WTC11 (cell line): ENCODE measurements around the gene MAPKAPK3. TPM values are rescaled to one million over a fixed set of nuclear protein-coding genes. Genes with fewer than 3 reads are reported as not detected.

Experiments
- ATAC-seq: fragments of 200-7000 bp; cut with Tn5 transposase; 2 replicates; pipeline ENCODE4 v1.10.0; 2021; ENCODE audit warnings: mild to moderate bottlenecking, moderate library complexity
- CTCF ChIA-PET: fragments of 300-600 bp; sonication (Branson Sonifier 250); formaldehyde crosslinking; loops from one replicate; lab custom pipeline; 2021; ENCODE audit warnings: antibody characterized with exemption; lab: Charles Lee
- POLR2A ChIA-PET: fragments of 350-600 bp; sonication (Branson Sonifier 250); formaldehyde crosslinking; loops from one replicate; lab custom pipeline; 2021; ENCODE audit warnings: antibody characterized with exemption; lab: Charles Lee
- DNase-seq: peaks from one replicate; pipeline ENCODE4 v3.0.0; 2021; ENCODE audit warnings: low spot score
- H3K27ac Mint-ChIP-seq: 2 replicates; pipeline ENCODE4 v1.8.0; 2021; ENCODE audit warnings: mixed read lengths
- H3K27me3 Mint-ChIP-seq: 2 replicates; pipeline ENCODE4 v1.8.0; 2021; ENCODE audit warnings: low read depth, mild to moderate bottlenecking, moderate library complexity, mixed read lengths
- H3K36me3 Mint-ChIP-seq: 2 replicates; pipeline ENCODE4 v1.8.0; 2021; ENCODE audit warnings: mixed read lengths
- H3K4me1 Mint-ChIP-seq: 2 replicates; pipeline ENCODE4 v1.8.0; 2022; ENCODE audit warnings: mixed read lengths
- H3K4me3 Mint-ChIP-seq: 2 replicates; pipeline ENCODE4 v1.8.0; 2021; ENCODE audit warnings: mild to moderate bottlenecking, moderate library complexity, mixed read lengths
- H3K9me3 Mint-ChIP-seq: 2 replicates; pipeline ENCODE4 v1.8.0; 2021; ENCODE audit warnings: mixed read lengths
- CTCF ChIP-seq: fragments of 200-600 bp; IDR thresholded peaks from 2 replicates; pipeline ENCODE4 v1.8.0; 2022; ENCODE audit warnings: antibody characterized with exemption
- EMX1 ChIP-seq: fragments of 250-450 bp; sonication (Bioruptor Pico); IDR thresholded peaks from 2 replicates; pipeline ENCODE4 v1.8.0; 2021; ENCODE audit warnings: mild to moderate bottlenecking
- FOXJ3 ChIP-seq: sonication (generic); formaldehyde crosslinking; IDR thresholded peaks from 2 replicates; pipeline ENCODE4 v1.9.0; 2021; ENCODE audit warnings: missing genetic modification reagents, mild to moderate bottlenecking, borderline replicate concordance
- HMGXB4 ChIP-seq: sonication (generic); formaldehyde crosslinking; IDR thresholded peaks from 2 replicates; pipeline ENCODE4 v1.8.1; 2023; ENCODE audit warnings: mild to moderate bottlenecking, moderate library complexity, missing genetic modification reagents
- MAX ChIP-seq: sonication (generic); formaldehyde crosslinking; IDR thresholded peaks from 2 replicates; pipeline ENCODE4 v1.8.0; 2022; ENCODE audit warnings: mild to moderate bottlenecking, missing genetic modification reagents
- MLX ChIP-seq: sonication (generic); formaldehyde crosslinking; IDR thresholded peaks from 2 replicates; pipeline ENCODE4 v1.8.1; 2023; ENCODE audit warnings: mild to moderate bottlenecking, missing genetic modification reagents, moderate library complexity
- MYBL2 ChIP-seq: sonication (generic); formaldehyde crosslinking; IDR thresholded peaks from 2 replicates; pipeline ENCODE4 v1.8.1; 2023; ENCODE audit warnings: mild to moderate bottlenecking, moderate library complexity, missing genetic modification reagents
- NFATC4 ChIP-seq: fragments of 250-450 bp; sonication (Bioruptor Pico); IDR thresholded peaks from 2 replicates; pipeline ENCODE4 v1.9.0; 2021; ENCODE audit warnings: mild to moderate bottlenecking
- NR1H2 ChIP-seq: sonication (generic); formaldehyde crosslinking; IDR thresholded peaks from 2 replicates; pipeline ENCODE4 v1.9.0; 2021; ENCODE audit warnings: mild to moderate bottlenecking, moderate library complexity, missing genetic modification reagents
- PRRX2 ChIP-seq: fragments of 250-450 bp; sonication (Bioruptor Pico); IDR thresholded peaks from 2 replicates; pipeline ENCODE4 v1.8.0; 2021; ENCODE audit warnings: mild to moderate bottlenecking
- ZMAT4 ChIP-seq: fragments of 250-450 bp; sonication (Bioruptor Pico); IDR thresholded peaks from 2 replicates; pipeline ENCODE4 v1.9.0; 2021; ENCODE audit warnings: mild to moderate bottlenecking
- ZNF219 ChIP-seq: sonication (generic); formaldehyde crosslinking; IDR thresholded peaks from 2 replicates; pipeline ENCODE4 v1.8.0; 2023; ENCODE audit warnings: missing genetic modification reagents, mild to moderate bottlenecking, borderline replicate concordance
- ZNF281 ChIP-seq: sonication (generic); formaldehyde crosslinking; IDR thresholded peaks from 2 replicates; pipeline ENCODE4 v1.8.0; 2023; ENCODE audit warnings: mild to moderate bottlenecking, missing genetic modification reagents
- ZNF317 ChIP-seq: sonication (generic); formaldehyde crosslinking; IDR thresholded peaks from 2 replicates; pipeline ENCODE4 v1.8.1; 2023; ENCODE audit warnings: low read depth, mild to moderate bottlenecking, moderate library complexity, missing genetic modification reagents, borderline replicate concordance
- ZNF425 ChIP-seq: fragments of 250-450 bp; sonication (Bioruptor Pico); conservative IDR thresholded peaks from 2 replicates; pipeline ENCODE4 v1.9.0; 2021; ENCODE audit warnings: mild to moderate bottlenecking
- total RNA-seq: library from RNA; stranded (reverse); gene quantifications from 3 replicates; pipeline ENCODE4 v1.2.3, GENCODE V29; 2021

The MAPKAPK3 gene
- total RNA-seq, 1 experiment from 2014 or later = 60.2 TPM

GRCh38 chr3:50580683-50581458 is 36.1 kb upstream of the MAPKAPK3 start:
- Mint-ChIP-seq H3K27me3 (no peaks in the 10 kb centered on the region), H3K9me3 (no peaks in the 10 kb centered on the region), H3K4me1 (no peaks in the 10 kb centered on the region), H3K36me3 (no peaks in the 10 kb centered on the region), H3K4me3 (no peak overlapping the region), H3K27ac (no peak overlapping the region)
- TF ChIP-seq ZNF219 (CRISPR knock-in tag) (no peak), ZMAT4 (CRISPR knock-in tag) (no peak), CTCF (no peak), PRRX2 (CRISPR knock-in tag) (no peak), HMGXB4 (CRISPR knock-in tag) (no peak)
- DNase-seq (no peak), ATAC-seq (no peak)
- POLR2A ChIA-PET = no interaction called here
- CTCF ChIA-PET = interaction anchor here (1.1 to 2.4 kb wide), 5 partner anchors 8 to 35 kb away, joined by 3 to 9 read pairs (median 5); partner anchors contain the start of gene CISH

- ChIA-PET POLR2A (no interaction called here), CTCF (interaction anchor here (1.1 to 2.4 kb wide), 5 partner anchors 9 to 35 kb away, joined by 3 to 9 read pairs (median 5); partner anchors contain the start of gene CISH)
- no peaks in the 10 kb centered on the region for H3K27me3 Mint-ChIP-seq
- H3K27ac Mint-ChIP-seq = no peak overlapping the region
- DNase-seq (no peak), ATAC-seq (no peak)
- no peaks in the 10 kb centered on the region for H3K9me3 Mint-ChIP-seq
- H3K36me3 Mint-ChIP-seq = no peaks in the 10 kb centered on the region
- H3K4me1 Mint-ChIP-seq = no peaks in the 10 kb centered on the region
- TF ChIP-seq MYBL2 (CRISPR knock-in tag) = no peak
- TF ChIP-seq ZNF281 = no peak
- no peak for TF ChIP-seq ZNF425
- TF ChIP-seq FOXJ3 (CRISPR knock-in tag) = no peak
- no peak for TF ChIP-seq ZNF317
- TF ChIP-seq EMX1 = no peak
- no peak for TF ChIP-seq NR1H2 (CRISPR knock-in tag)
- TF ChIP-seq, all 79 proteins: peak for 0
- H3K4me3 Mint-ChIP-seq = no peak overlapping the region
Measured at GRCh38 chr3:50581459-50581842, 35.5 kb upstream of the MAPKAPK3 start.

GRCh38 chr3:50582083-50582482 is 34.9 kb upstream of the MAPKAPK3 start:
- ChIA-PET POLR2A (no interaction called here), CTCF (interaction anchor here (0.5 to 2.4 kb wide), 3 partner anchors 9 to 563 kb away, joined by 3 to 9 read pairs (median 5); partner anchors contain the start of gene CISH)

More at GRCh38 chr3:50582083-50582482, 34.9 kb upstream of the MAPKAPK3 start:
- no peak overlapping the region for H3K4me3 Mint-ChIP-seq
- ATAC-seq (no peak), DNase-seq (no peak)
- H3K27ac Mint-ChIP-seq = no peak overlapping the region; the same call in 1 of the 2 replicates
- H3K27me3 Mint-ChIP-seq = no peaks in the 10 kb centered on the region
- H3K9me3 Mint-ChIP-seq = no peaks in the 10 kb centered on the region
- H3K4me1 Mint-ChIP-seq = no peaks in the 10 kb centered on the region
- TF ChIP-seq MLX (CRISPR knock-in tag) = no peak
- TF ChIP-seq ZNF425 = no peak
- TF ChIP-seq NFATC4 = no peak
- TF ChIP-seq MAX (CRISPR knock-in tag) = no peak
- H3K36me3 Mint-ChIP-seq = no peaks in the 10 kb centered on the region
